Hepatocyte (in vitro differentiated cells): ENCODE data around the gene FABP2.
"Not testable (repeated sequence)": the region's sequence is repeated elsewhere in the genome, so short reads cannot be mapped to it uniquely, and the experiment has no call there.

Source experiments
- CTCF ChIP-seq: fragments of 200-600 bp; sonication (generic); IDR thresholded peaks from 2 replicates; pipeline ENCODE4 v1.5.1; 2016; ENCODE audit warnings: antibody characterized with exemption, mild to moderate bottlenecking; ENCODE audit not compliant: poor library complexity
- EZH2 ChIP-seq: fragments of 200-600 bp; sonication (generic); IDR thresholded peaks from 2 replicates; pipeline ENCODE4 v1.6.1; 2016; ENCODE audit warnings: antibody characterized with exemption, mild to moderate bottlenecking, borderline replicate concordance

DNA sequence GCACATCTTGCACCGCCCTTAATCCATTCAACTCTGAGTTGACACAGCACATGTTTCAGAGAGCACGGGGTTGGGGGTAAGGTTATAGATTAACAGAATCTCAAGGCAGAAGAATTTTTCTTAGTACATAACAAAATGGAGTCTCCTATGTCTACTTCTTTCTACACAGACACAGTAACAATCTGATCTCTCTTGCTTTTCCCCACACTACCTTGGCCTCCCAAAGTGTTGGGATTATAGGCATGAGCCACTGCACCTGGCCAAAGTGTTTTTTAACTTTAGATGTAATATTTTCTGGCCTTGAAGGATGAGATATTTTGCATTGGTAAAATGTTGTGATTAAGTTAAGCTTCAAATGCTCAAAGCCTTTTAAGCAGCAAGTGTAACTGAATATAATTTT lies 21.4 kb upstream of the FABP2 start:
- TF ChIP-seq CTCF, EZH2: not testable (repeated sequence)
